SK-N-SH treated with all-trans-retinoic acid at 6 μM for 48 hours (cell line): ENCODE results near the gene ARL14.
A peak's percentile ranks its signal among the peaks of the same experiment; 100 is the strongest.

Experiments
- ATAC-seq: fragments of 200-7000 bp; cut with Tn5 transposase; 3 replicates; pipeline ENCODE4 v1.9.1; 2020; ENCODE audit warnings: mild to moderate bottlenecking, moderate library complexity
- ARNTL ChIP-seq: fragments of 450-650 bp; formaldehyde crosslinking; IDR thresholded peaks from 2 replicates; pipeline ENCODE4 v1.5.0; 2020; ENCODE audit warnings: low read depth, mild to moderate bottlenecking, moderate library complexity, borderline replicate concordance
- BACH2 ChIP-seq: fragments of 250-450 bp; sonication (Bioruptor Pico); IDR thresholded peaks from 2 replicates; pipeline ENCODE4 v1.9.0; 2021; ENCODE audit warnings: mild to moderate bottlenecking, borderline replicate concordance
- CSDC2 ChIP-seq: fragments of 250-450 bp; sonication (Bioruptor Pico); IDR thresholded peaks from 2 replicates; pipeline ENCODE4 v1.5.0; 2020; ENCODE audit warnings: mild to moderate bottlenecking, moderate library complexity
- ESRRG ChIP-seq: fragments of 250-450 bp; sonication (Bioruptor Pico); IDR thresholded peaks from 2 replicates; pipeline ENCODE4 v1.6.1; 2021; ENCODE audit warnings: mild to moderate bottlenecking
- ISL1 ChIP-seq: fragments of 250-450 bp; sonication (Bioruptor Pico); IDR thresholded peaks from 2 replicates; pipeline ENCODE4 v2.1.2; 2022; ENCODE audit warnings: mild to moderate bottlenecking, moderate library complexity
- OSR1 ChIP-seq: fragments of 250-450 bp; sonication (Bioruptor Pico); IDR thresholded peaks from 2 replicates; pipeline ENCODE4 v1.8.0; 2022; ENCODE audit warnings: moderate library complexity, mild to moderate bottlenecking, inconsistent platforms
- PPARA ChIP-seq: fragments of 250-450 bp; sonication (Bioruptor Pico); IDR thresholded peaks from 2 replicates; pipeline ENCODE4 v1.5.0; 2020; ENCODE audit warnings: mild to moderate bottlenecking, borderline replicate concordance
- RARB ChIP-seq: fragments of 250-450 bp; sonication (Bioruptor Pico); IDR thresholded peaks from 2 replicates; pipeline ENCODE4 v1.8.0; 2021; ENCODE audit warnings: mild to moderate bottlenecking, moderate library complexity
- SNAI2 ChIP-seq: fragments of 250-450 bp; sonication (Bioruptor Pico); IDR thresholded peaks from 2 replicates; pipeline ENCODE4 v1.5.0; 2020; ENCODE audit warnings: mild to moderate bottlenecking, moderate library complexity
- TCF4 ChIP-seq: fragments of 250-450 bp; sonication (Bioruptor Pico); IDR thresholded peaks from 2 replicates; pipeline ENCODE4 v1.8.0; 2021; ENCODE audit warnings: mild to moderate bottlenecking, moderate library complexity, borderline replicate concordance
- ZC3H10 ChIP-seq: fragments of 250-450 bp; sonication (Bioruptor Pico); IDR thresholded peaks from 2 replicates; pipeline ENCODE4 v1.5.1; 2021; ENCODE audit warnings: mild to moderate bottlenecking, moderate library complexity
- ZFP3 ChIP-seq: fragments of 250-450 bp; sonication (Bioruptor Pico); IDR thresholded peaks from 2 replicates; pipeline ENCODE4 v1.5.0; 2020; ENCODE audit warnings: mild to moderate bottlenecking, moderate library complexity
- ZFP30 ChIP-seq: fragments of 450-650 bp; formaldehyde crosslinking; IDR thresholded peaks from 2 replicates; pipeline ENCODE4 v1.5.0; 2022; ENCODE audit warnings: mild to moderate bottlenecking, moderate library complexity
- ZNF565 ChIP-seq: fragments of 450-650 bp; formaldehyde crosslinking; conservative IDR thresholded peaks from 2 replicates; pipeline ENCODE4 v1.5.0; 2020; ENCODE audit warnings: low read depth, mild to moderate bottlenecking, moderate library complexity
- ZNF70 ChIP-seq: fragments of 450-650 bp; formaldehyde crosslinking; IDR thresholded peaks from 2 replicates; pipeline ENCODE4 v1.5.0; 2020; ENCODE audit warnings: mild to moderate bottlenecking, moderate library complexity
- ZNF8 ChIP-seq: fragments of 450-650 bp; formaldehyde crosslinking; IDR thresholded peaks from 2 replicates; pipeline ENCODE4 v1.5.0; 2020; ENCODE audit warnings: mild to moderate bottlenecking, moderate library complexity
- TF ChIP-seq, protein P1 (sequence below): fragments of 250-450 bp; sonication (Bioruptor Pico); IDR thresholded peaks from 2 replicates; pipeline ENCODE4 v1.8.0; 2021; ENCODE audit warnings: low read depth, mild to moderate bottlenecking, moderate library complexity, borderline replicate concordance
- TF ChIP-seq, protein P2 (sequence below): fragments of 250-450 bp; sonication (Bioruptor Pico); IDR thresholded peaks from 2 replicates; pipeline ENCODE4 v1.5.0; 2020; ENCODE audit warnings: mild to moderate bottlenecking, moderate library complexity
- TF ChIP-seq, protein P3 (sequence below): fragments of 250-450 bp; sonication (Bioruptor Pico); IDR thresholded peaks from 2 replicates; pipeline ENCODE4 v1.8.0; 2020; ENCODE audit warnings: mild to moderate bottlenecking, moderate library complexity, borderline replicate concordance
- TF ChIP-seq, protein P4 (sequence below): fragments of 250-450 bp; sonication (Bioruptor Pico); IDR thresholded peaks from 2 replicates; pipeline ENCODE4 v1.5.1; 2020; ENCODE audit warnings: low read depth, mild to moderate bottlenecking, moderate library complexity

The ARL14 gene

DNA sequence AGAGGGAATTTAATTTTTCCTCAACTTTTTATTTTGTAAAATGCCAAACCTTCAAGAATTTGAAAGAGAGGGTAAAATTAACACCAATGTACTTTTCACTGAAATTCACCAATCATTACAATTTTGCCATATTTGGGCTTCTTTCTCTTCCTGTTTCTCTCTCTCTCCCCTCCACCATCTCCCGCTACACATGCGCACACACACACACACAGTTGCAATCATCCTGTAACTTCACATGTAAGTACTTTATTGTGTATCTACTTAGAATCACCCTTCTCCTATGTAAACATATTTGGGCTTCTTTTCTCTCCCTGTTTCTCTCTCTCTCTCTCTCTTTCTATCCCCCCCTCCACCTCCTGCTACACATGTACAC lies 7.4 kb downstream of the ARL14 start (continued):
- TF ChIP-seq, protein P1, sequence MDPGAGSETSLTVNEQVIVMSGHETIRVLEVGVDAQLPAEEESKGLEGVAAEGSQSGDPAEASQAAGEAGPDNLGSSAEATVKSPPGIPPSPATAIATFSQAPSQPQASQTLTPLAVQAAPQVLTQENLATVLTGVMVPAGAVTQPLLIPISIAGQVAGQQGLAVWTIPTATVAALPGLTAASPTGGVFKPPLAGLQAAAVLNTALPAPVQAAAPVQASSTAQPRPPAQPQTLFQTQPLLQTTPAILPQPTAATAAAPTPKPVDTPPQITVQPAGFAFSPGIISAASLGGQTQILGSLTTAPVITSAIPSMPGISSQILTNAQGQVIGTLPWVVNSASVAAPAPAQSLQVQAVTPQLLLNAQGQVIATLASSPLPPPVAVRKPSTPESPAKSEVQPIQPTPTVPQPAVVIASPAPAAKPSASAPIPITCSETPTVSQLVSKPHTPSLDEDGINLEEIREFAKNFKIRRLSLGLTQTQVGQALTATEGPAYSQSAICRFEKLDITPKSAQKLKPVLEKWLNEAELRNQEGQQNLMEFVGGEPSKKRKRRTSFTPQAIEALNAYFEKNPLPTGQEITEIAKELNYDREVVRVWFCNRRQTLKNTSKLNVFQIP (CRISPR knock-in tag), result no peak
- TF ChIP-seq, protein P2, sequence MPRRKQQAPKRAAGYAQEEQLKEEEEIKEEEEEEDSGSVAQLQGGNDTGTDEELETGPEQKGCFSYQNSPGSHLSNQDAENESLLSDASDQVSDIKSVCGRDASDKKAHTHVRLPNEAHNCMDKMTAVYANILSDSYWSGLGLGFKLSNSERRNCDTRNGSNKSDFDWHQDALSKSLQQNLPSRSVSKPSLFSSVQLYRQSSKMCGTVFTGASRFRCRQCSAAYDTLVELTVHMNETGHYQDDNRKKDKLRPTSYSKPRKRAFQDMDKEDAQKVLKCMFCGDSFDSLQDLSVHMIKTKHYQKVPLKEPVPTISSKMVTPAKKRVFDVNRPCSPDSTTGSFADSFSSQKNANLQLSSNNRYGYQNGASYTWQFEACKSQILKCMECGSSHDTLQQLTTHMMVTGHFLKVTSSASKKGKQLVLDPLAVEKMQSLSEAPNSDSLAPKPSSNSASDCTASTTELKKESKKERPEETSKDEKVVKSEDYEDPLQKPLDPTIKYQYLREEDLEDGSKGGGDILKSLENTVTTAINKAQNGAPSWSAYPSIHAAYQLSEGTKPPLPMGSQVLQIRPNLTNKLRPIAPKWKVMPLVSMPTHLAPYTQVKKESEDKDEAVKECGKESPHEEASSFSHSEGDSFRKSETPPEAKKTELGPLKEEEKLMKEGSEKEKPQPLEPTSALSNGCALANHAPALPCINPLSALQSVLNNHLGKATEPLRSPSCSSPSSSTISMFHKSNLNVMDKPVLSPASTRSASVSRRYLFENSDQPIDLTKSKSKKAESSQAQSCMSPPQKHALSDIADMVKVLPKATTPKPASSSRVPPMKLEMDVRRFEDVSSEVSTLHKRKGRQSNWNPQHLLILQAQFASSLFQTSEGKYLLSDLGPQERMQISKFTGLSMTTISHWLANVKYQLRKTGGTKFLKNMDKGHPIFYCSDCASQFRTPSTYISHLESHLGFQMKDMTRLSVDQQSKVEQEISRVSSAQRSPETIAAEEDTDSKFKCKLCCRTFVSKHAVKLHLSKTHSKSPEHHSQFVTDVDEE (CRISPR knock-in tag), result no peak

DNA sequence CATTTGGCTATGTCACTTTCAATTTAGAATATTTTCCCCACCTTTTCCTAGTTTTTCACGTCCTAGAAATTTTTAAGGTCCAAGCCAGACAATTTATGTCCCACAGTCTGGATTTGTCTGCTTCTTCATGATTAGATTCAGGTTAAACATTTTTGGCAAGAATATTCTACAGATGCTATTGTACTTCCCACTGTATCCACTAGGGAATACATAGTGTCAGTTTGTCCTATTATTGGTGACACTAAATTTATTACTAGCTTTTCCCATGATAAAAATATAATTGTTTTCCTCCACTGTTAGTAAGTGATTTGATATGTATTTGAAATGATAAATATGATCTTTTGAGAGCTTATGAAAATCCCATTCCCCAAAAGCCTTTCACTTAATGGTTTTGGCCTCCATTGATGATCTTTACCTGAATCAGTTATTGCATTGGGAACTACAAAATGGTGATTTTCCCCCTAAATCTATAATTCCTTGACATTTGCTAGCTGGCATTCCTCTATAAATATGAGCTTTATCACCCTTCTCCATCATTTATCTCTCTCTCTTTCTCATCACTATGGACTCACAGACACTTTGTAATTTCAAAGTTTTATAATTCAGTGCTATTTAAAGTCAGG lies 8.3 kb downstream of the ARL14 start:
- ATAC-seq, result peak; percentile 61; the same call in 2 of the 3 replicates
- TF ChIP-seq ESRRG (CRISPR knock-in tag) (no peak), TCF4 (CRISPR knock-in tag) (no peak), SNAI2 (no peak), ZNF70 (CRISPR knock-in tag) (no peak), ARNTL (CRISPR knock-in tag) (no peak), ZC3H10 (CRISPR knock-in tag) (no peak), PPARA (CRISPR knock-in tag) (no peak), ZNF8 (CRISPR knock-in tag) (no peak)
- TF ChIP-seq, all 23 proteins: peak for 0

DNA sequence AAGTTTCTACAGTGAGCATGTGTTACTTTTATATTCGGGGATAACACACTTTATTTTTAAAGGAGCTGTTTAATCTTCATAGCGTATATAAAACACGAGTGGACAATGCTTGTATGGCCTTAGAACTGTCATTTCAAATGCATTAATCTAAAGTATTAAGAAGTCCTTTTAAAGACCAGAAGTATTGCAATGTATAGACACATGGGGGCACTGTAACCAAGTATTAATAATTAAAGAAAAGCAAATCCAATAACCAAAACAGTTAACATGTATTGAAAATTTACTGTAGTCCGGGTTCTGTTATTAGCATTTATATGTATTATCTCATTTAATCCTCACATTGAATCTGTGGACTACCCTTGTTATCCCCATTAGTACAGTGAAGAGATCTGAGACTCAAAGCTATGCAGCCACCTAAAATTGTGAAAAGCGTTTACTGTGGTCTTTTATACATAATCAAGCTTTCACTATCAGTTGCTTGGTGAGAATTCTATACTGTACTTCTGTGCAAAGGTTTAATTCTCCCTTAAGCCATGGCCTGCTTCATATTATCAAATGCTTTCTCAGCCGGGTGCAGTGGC lies 10.1 kb downstream of the ARL14 start:
- no peak for TF ChIP-seq PPARA (CRISPR knock-in tag)
- TF ChIP-seq, protein P3, sequence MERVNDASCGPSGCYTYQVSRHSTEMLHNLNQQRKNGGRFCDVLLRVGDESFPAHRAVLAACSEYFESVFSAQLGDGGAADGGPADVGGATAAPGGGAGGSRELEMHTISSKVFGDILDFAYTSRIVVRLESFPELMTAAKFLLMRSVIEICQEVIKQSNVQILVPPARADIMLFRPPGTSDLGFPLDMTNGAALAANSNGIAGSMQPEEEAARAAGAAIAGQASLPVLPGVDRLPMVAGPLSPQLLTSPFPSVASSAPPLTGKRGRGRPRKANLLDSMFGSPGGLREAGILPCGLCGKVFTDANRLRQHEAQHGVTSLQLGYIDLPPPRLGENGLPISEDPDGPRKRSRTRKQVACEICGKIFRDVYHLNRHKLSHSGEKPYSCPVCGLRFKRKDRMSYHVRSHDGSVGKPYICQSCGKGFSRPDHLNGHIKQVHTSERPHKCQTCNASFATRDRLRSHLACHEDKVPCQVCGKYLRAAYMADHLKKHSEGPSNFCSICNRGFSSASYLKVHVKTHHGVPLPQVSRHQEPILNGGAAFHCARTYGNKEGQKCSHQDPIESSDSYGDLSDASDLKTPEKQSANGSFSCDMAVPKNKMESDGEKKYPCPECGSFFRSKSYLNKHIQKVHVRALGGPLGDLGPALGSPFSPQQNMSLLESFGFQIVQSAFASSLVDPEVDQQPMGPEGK, result no peak
- no peak for TF ChIP-seq ESRRG (CRISPR knock-in tag)
- TF ChIP-seq RARB (CRISPR knock-in tag), result no peak
- TF ChIP-seq ZFP3, result no peak
- no peak for TF ChIP-seq ZNF565 (CRISPR knock-in tag)
- no peak for TF ChIP-seq BACH2 (CRISPR knock-in tag)
- TF ChIP-seq OSR1 (CRISPR knock-in tag), result no peak
- no peak for TF ChIP-seq ZC3H10 (CRISPR knock-in tag)
- no peak for TF ChIP-seq TCF4 (CRISPR knock-in tag)
- TF ChIP-seq ISL1, result no peak
- 0 out of 3 replicates have a peak, but pooled peaks have one; percentile 40 for ATAC-seq

DNA sequence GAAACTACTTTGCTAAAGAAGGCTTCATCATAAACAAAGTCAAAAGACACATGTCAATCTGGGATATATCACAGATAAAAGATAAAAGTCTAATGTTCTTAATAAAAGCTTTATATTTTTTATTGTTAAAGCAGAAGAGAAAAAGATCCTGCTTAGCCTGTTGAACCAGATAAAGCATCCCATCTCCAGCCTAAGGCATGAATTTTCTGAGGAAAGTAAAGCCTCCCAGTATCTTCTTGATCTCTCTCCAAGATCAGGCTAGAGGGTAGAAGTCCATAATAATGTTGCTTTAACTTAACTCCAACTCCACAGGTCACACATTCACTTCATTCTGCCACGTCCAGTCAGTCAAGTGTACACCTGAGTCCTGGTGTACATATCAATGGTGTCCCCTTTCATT lies 14.2 kb downstream of the ARL14 start:
- TF ChIP-seq ISL1 (no peak), OSR1 (CRISPR knock-in tag) (no peak), RARB (CRISPR knock-in tag) (no peak), BACH2 (CRISPR knock-in tag) (no peak), ZNF8 (CRISPR knock-in tag) (no peak), ESRRG (CRISPR knock-in tag) (no peak), ZC3H10 (CRISPR knock-in tag) (no peak), ZFP3 (no peak), CSDC2 (CRISPR knock-in tag) (no peak), PPARA (CRISPR knock-in tag) (no peak), ZFP30 (no peak)
- TF ChIP-seq, protein P4, sequence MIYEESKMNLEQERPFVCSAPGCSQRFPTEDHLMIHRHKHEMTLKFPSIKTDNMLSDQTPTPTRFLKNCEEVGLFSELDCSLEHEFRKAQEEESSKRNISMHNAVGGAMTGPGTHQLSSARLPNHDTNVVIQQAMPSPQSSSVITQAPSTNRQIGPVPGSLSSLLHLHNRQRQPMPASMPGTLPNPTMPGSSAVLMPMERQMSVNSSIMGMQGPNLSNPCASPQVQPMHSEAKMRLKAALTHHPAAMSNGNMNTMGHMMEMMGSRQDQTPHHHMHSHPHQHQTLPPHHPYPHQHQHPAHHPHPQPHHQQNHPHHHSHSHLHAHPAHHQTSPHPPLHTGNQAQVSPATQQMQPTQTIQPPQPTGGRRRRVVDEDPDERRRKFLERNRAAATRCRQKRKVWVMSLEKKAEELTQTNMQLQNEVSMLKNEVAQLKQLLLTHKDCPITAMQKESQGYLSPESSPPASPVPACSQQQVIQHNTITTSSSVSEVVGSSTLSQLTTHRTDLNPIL, result no peak
- TF ChIP-seq, protein P3, result no peak
- no peak for ATAC-seq
